ENCODE measurements around the gene GSN.

The GSN gene

DNA sequence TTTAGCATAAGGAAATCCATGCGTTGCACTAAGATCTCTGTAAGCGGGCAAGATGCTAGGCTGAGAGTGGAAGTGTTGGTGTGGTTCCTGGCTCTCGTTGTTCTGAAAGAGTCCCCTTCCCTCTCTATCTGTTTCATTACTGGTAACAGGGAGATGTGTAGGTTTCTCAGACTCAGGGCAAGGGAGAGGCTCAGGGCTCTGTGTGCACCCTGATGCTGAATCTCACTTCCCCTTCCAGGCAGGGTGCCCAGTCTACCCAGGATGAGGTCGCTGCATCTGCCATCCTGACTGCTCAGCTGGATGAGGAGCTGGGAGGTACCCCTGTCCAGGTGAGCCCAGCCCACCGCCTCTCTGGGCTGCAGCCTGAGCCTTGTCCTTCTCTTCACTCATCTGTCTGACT is 56.4 kb downstream of the GSN start:
- DNase-seq = no peak

DNA sequence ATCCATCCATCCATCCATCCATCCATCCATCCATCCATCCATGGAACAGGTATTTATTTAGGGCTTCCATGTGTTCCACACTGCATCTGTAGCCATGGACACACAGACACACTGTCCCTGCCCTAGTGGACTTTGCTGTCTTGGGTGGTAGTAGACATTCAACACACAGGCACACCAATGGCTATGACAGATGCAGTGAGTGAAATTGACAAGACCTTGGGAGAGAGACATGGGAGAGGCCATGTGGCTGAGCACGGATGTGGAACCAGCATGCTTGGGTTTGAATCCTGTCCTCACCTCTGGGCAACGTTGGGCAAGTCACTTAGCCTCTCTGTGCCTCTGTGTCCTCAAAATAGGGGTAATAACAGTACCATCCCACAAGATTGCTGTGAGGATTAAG is 56.8 kb downstream of the GSN start:
- no peak for DNase-seq

DNA sequence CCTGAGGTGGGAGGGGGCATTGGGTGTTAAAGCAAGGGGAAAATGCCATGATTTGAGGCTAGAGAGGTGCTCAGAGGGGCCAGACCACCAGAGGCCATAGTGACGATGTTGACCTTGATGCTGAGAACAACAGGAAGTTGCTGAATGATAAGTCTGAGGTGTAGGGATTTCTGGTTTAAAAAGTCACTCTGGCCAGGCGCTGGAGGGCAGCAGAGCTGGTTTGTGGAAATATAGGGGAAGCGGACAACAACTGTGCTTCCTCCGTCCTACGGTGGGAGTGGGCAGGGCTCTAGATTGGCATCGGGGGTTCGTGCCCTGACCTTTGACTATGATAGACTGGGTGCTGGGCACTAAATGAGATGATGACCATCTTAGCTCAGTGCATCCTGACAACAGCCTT is 57.4 kb downstream of the GSN start:
- no peak for DNase-seq

DNA sequence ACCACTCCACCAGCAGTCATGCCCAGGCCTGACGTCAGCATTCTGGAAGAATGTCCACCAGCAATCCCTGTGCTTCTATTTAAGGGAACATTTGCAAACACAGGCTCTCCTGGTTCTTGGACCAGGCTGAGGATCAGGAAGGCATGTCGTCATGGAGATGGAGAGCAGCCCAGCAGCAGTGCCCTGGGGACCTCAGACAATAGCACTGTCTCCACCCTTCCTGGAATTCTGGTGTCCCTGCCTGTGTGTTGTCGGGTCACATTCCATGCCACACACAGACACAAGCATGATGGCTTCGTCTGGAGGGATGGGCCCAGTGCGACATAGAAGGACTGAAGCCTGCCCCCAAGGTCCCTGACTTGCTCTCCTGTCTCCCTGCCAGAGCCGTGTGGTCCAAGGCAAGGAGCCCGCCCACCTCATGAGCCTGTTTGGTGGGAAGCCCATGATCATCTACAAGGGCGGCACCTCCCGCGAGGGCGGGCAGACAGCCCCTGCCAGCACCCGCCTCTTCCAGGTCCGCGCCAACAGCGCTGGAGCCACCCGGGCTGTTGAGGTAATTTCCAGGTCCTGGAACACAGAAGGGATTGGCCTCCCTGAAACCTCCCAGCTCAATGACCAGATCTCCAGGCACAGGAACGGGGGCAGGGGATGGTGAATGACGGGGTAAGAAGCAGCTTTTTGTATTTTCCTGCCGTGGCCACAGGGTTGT is 58.3 kb downstream of the GSN start:
- DNase-seq = no peak

DNA sequence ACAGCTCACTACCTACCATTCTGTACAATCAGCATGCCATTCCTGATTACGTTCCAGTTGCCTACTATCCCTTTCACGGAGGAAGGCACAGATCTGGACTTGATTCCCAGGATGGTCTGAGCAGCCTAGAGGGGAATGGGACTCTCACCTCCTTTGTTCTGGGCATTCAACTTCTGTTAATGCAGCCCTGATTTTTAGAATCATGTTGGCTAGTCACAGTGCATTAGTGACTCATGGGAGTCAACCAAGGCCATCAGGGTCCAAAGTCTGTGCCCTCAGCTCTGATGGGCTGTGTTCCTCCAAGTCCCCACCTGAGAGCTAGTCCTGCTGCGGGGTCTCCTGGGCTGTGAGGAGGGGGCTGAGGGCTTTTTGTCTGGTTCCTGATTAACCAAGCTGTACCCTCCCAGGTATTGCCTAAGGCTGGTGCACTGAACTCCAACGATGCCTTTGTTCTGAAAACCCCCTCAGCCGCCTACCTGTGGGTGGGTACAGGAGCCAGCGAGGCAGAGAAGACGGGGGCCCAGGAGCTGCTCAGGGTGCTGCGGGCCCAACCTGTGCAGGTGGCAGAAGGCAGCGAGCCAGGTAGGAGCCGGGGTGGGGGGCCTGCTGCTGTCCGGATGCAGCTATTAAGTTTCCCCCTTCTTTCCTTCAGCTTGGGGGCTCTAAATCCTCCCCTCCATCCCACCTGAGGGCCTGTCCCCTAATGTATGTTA is 59.1 kb downstream of the GSN start:
- DNase-seq = no peak

DNA sequence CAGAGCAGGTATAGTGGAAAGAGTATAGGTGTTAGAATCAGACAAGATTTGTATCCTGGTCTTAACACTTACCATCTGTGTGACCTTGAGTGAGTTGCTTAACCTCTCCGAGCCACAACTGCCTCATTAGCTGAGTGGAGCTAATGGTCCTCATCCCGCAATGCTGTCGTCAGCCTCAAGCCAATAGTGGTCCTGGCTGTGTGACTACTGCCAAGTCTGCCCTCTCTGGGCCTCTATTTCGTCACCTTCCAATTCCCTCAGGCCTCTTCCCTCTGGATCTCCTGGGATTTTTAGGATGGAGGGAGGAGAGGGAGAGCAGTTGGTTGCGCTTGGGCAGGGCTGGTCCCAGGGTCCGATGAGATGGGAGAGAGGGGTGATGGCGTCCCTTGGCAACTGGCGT is 60.5 kb downstream of the GSN start:
- DNase-seq = no peak

DNA sequence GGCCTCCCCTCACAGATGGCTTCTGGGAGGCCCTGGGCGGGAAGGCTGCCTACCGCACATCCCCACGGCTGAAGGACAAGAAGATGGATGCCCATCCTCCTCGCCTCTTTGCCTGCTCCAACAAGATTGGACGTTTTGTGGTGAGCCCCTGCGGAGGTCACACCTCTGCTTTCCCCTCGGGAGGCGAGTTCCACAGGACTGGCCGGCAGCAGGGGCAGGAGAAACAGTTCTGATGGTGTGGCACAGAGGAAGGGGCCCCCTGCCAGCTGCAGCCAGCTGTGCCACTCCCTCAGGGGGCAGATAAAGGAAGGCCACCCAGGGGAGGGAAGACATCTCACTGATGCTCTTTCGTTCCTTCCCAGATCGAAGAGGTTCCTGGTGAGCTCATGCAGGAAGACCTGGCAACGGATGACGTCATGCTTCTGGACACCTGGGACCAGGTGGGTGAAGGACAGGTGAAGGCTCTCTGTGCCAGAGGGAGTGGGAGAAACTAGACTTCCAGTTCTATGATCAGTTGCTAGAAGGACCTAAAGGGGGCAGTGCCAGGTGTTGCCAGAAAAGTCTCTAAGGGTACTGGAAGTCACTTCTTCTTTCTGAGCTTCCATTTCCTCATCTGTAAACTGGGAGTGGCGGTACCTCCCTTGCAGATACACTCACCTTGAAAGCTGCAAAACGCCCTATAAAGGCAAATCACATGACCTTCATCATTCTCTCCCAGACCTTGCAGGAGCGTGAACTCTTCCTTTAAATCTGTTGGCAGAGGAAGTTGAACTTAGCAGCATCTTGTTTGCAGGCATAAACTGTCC is 61.1 kb downstream of the GSN start:
- DNase-seq = no peak

DNA sequence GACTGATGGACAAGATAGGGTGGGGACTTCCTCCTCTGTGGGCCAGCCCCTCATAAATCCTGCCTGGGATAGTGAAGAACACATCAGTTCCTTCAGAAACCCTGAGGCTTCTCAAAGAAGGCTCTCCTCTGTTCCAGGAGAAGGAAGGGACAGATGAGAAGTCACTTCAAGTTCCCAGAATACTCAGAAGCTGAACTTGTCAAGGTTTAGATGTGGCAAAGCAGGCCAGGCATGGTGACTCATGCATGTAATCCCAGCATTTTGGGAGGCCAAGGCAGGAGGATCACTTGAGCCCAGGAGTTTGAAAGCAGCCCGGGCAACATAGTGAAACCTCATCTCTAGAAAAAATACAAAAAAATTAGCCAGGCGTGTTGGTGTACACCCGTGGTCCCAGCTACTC is 63.6 kb downstream of the GSN start:
- DNase-seq = no peak

DNA sequence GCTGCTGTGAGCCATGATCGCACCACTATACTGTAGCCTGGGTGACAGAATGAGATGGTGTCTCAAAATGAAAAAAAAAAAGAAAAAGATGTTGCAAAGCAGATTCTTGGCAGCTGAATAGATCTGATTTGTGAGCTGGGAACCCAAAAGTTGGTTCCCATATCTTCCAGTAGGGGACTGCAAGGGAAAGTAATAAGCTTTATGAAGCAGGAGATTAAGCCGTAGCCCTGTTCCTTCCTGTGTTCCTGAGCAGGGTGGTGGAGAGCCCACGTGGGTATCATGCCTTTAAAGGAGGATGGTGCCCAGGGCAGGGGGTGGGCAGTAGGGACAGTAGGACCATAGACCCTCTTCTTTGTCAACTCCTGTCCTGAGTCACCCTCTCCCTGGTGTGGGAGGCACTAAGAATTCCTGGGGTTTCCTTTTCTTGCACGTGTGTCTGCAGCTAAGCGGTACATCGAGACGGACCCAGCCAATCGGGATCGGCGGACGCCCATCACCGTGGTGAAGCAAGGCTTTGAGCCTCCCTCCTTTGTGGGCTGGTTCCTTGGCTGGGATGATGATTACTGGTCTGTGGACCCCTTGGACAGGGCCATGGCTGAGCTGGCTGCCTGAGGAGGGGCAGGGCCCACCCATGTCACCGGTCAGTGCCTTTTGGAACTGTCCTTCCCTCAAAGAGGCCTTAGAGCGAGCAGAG is 64.2 kb downstream of the GSN start:
- no peak for DNase-seq

DNA sequence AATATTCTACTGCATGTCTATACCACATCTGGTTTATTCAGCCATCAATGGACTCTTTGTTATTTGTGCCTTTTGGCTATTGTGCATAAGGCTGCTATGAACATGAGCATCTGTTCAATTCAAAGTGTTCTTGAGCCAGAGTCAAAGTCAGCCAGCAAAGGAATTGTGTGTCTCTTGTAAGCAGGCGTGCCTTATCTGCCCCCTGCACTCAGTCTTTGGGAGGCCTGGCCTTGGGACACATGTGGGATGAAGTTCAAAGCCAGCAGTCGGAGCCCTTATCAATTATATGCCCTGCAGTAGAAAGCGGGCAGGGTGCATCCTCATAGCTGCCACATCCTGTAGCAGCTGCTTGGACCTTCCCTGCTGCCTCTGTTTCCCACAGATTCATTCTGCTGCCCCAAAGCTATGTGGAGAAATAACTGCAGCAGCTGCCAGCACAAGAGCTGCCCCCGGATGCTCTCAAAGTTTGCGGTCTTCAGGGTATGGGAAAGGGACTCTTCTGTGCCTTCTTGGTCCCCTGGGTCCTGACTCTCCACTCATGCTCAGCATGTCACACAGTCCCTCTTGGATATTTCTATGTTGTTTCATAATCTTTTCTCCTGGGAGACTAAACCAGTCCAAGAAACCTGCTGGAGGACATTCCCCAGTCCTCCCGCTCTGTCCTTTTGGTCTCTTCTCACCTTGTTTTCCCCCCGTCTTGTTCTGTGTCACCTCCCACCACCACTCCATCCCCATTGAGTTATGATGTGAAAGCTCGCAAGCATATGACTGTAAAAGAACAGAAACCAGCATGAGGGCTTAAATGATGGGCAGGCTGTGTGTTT is 66.2 kb downstream of the GSN start:
- DNase-seq = no peak

DNA sequence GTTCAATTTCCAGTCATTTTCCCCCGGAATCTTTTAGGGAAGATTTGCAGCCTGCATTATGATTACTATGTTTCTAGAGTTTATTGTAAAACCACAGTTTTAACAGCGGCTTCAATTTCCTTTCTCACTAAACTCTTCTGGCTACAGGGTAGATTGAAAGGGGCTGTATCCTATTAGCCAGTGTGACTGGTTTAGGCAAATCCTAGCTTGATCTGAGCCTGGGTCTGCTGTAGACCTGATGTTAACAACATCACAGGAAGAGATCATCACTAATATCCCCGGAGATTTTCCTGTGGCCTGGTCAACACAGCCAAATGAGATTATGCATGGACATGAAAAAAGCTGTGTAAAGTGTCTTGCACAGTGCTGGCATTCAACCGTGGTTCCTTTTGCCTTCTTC is 68.7 kb downstream of the GSN start:
- no peak for DNase-seq

DNA sequence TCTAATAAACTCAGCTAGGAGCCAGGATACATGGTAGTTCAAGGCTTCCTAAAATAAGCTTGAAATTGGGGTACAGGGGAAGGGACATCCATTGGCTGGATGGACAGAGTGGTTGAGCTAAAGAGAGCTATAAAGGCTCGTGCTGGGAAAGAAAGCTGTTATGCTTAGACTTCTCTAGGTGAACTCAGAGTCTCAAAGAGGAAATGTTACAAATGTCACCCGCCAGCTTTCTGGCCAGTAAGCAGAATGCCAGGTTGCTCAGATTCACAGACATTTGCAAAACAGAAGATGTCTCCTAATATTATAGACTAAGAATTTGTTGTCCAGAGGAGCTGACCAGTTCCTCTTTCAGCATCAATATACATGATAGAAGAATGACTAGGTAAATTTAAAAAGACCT is 71.5 kb downstream of the GSN start:
- no peak for DNase-seq

DNA sequence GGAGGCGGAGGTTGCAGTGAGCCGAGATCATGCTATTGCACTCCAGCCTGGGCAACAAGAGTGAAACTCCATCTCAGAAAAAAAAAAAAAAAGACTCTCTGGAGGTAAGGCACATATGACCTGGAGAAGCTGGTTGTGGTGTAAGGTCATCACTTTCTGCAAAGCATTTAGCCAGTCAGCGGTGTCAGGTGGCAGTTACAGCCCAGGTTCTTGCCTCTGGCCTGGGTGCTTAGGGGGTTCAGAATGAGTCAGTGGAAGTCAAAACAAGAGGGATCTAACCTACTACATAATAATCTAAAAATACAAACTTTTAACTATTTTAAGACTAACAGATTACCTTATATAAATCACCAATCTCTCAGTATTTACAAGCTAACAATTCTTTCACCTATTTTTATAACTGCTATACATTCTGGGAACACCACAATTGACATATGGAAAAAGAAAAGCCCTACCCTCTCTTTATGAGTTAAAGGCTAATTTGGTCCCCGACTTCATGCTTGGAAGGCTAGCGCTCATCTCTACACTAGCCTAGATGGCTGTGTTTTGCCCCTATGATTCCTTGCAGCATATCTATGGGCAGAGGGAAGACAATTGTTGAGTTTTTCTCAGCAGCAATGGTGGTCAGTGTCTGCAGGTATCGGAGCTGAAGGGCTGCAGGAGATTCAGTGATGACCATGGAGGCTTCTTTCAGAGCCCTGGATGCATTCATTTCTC is 72.9 kb downstream of the GSN start:
- DNase-seq = no peak

DNA sequence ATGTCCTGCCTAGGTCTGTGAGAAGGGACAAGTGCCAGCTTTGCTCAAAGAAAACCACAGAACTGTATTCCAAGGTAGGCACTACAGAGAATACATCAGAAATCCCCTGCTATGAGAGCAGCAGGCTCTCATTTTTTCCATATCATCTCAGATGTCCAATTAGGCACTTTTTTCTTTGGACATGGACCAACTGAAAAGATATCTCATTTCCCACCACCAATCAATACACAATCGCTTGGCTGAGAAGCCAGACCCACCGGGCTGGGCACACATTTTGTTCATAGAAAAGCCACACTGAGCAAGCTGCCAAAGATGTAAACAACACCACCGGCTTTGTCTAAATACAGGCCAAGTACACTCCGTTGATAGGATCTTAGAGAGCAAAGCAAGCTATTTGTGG is 76.2 kb downstream of the GSN start:
- no peak for DNase-seq

DNA sequence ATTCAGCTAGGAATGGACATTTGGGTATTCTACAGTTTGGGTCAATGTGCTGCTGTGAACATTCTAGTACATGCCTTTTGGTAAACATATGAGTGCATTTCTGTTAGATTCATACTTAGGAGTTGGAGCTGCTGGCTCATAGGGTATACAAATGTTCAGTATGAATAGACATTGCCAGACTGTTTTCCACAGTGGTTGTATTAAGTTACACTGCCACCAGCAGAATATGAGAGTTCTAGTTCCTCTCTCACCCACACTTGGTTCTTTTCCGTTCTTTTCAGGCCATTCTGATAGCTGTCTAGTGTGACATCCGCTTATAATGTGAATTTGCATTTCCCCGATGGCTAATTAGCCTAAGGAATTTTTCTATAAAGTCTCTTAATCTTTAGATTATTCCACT is 77.1 kb downstream of the GSN start:
- no peak for DNase-seq

DNA sequence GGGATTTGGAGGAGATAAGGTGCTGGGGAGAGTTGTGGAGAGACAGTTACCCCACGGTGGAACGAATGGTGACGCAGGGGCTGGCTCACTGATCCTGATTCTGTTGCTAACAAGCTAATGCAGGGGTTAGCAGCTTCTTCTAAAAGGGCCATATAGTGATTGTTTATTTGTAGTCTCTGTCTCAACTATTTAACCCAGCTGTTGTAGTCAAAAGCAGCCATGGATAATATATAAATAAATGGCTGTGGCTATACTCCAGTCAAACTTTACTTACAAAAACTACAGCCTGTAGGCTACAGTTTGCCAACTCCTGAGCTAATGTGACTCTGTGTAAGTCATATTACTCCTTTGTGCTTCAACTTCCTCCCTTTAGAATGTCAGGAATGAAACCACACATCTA is 80.3 kb downstream of the GSN start:
- DNase-seq = no peak

DNA sequence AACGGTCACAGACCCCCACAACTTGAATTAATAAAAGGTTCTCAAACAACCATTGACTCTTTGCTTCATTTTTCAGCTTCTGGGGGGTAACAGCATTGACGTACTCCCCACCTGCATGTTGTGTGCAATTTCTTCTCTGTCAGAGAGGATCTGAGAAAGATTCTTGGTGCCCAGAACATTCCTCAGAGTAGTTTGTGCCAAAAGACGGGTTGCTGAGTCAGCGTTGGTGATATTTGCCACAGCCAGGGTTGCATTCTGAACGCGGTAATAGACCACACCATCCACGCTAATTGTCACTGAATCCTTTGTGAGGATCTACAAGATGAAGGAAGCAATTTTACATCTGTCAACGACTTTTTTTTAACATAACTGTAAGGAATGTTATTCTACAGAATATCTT is 81.0 kb downstream of the GSN start:
- DNase-seq = no peak

DNA sequence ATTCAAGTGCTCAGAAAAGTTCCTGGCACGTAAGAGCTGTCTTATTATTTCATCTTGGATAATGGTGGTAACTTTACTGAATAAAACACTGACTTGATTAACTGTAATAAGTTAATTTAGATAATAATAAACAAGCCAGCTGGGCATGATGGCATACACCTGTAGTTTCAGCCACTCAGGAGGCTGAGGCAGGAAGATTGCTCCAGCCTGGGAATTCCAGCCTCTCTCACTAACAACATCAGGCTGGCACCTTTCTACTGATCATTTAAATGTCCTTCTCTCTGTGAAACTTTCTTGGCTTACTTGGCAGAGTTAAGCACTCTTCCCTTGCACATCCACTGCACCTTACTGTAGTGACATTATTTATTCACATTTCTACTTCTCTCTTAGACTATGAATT is 82.1 kb downstream of the GSN start:
- DNase-seq = no peak

DNA sequence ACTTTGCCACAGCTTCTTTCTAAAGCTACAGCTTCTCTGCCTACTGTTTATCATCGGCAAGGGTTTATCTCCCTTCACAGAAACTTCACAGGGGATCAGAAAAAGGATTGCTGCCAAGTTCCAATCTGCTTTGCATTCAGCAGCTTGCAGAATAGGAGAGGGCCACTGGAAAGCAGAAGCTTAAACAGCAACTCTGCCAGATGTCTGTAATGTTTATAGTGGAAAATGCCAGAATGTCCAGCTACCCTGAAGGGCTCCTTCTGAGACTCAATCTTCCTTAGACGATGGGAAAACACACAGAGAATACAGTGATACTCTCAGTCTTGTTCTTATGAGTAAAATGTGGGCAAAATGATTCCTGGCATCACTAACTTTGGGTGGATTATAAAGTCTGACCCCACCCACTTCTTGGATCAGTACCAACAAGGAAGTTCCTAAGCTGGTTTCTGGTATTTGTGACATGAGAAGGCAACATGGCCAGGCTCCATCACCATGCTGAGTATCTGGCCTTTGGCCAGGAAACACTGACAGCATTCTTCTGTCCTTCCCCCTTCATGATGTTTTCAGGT is 83.1 kb downstream of the GSN start:
- DNase-seq = no peak

DNA sequence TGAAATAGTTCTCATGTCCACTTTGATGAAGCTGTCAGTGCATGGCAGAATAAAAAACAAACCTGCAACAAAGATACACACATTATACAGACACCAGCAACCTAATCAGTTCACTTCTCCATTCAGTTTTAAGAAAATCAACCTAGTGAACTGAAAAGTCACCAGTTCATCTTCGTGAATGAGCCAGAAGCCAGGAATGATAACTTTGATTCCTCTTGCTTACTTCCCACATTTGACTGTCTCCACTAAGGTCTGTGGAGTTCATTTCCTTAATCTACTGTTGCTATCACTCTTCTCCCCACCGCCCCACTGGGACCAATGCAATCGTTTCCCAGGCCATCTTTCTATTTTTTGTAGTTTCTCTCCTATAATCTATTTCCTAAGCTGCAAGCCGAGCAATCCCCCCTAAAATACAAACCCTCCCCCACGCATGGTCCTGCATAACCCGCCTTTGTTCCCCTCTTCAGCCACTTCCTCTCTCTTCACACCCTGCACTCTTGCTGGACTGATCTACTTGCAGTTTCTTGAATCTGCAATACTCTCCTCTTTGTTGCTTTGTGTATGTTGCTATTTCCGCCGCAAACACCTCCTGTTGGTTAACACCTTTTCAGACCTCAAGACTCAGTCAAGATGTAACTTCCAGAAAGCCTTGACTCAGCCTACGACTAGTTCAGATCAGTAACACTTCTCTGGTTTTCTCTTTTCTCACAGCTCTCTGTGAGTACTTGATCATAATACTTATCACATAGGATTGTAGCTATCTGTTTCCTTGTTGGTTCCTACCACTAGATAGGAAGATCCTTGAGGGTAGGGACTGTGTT is 85.5 kb downstream of the GSN start:
- peak; percentile 11 for DNase-seq

DNA sequence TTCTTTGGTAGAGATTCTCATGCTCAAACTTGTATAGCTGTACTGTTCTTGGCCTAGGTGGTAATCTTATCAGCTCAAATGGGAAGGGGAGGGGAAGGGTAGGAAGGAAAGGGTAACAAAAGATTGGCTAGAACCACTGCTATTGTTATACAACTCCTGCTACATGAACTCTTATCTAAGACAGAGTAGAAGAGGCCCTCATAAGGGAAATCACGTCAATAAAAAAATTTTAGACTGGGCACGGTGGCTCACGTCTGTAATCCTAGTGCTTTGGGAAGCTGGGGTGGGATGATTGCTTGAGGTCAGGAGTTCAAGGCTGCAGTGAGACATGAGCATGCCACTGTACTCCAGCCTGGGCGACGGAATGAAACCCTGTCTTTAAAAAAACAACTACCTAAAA is 86.2 kb downstream of the GSN start:
- no peak for DNase-seq
